ENCODE measurements around the gene TECPR1. TPM values are rescaled to one million over a fixed set of nuclear protein-coding genes. Genes with fewer than 3 reads are reported as not detected.

The TECPR1 gene
- total RNA-seq, 1 experiment from 2014 or later, result 13.9 TPM

GRCh38 chr7:98227939-98228338, 24.1 kb downstream of the TECPR1 start:
- Mint-ChIP-seq H3K27ac (peak overlapping the region in 2 of 3 experiments; percentile 76 to 81; a peak in 4 of 7 replicates), H3K4me3 (no peak overlapping the region), H3K4me1 (peaks cover 2 to 6% of the 10 kb centered on the region in 2 experiments; a peak in 2 of 4 replicates), H3K9me3 (no peaks in the 10 kb centered on the region; a peak in 1 of 5 replicates), H3K36me3 (ENCODE audit: insufficient read depth in 1 of 3, low read depth in 3 of 3) (peaks cover 0 to 6% (median 0%) of the 10 kb centered on the region in 3 experiments; a peak in 2 of 7 replicates), H3K27me3 (ENCODE audit: low read depth) (no peaks in the 10 kb centered on the region)
- no peaks in the 10 kb centered on the region for H3K79me1 ChIP-seq (ENCODE audit: insufficient read depth, low read depth, low read length, poor library complexity, severe bottlenecking)
- no peak overlapping the region for H2BK120ac ChIP-seq (ENCODE audit: low read depth, low read length, poor library complexity, severe bottlenecking)
- no peak overlapping the region for H3K56ac ChIP-seq (ENCODE audit: insufficient read length, low read depth, low read length)
- H3K4ac ChIP-seq (ENCODE audit: low read depth, low read length), result no peak overlapping the region
- no peak overlapping the region for H3K4me2 ChIP-seq (ENCODE audit: insufficient read depth, insufficient read length, low read length)
- no peaks in the 10 kb centered on the region for H3K27me3 ChIP-seq (ENCODE audit: insufficient read depth, low read length)
- H4K8ac ChIP-seq (replicated peaks; ENCODE audit: insufficient read length, low read depth, low read length), result no peak overlapping the region
- no peaks in the 10 kb centered on the region for H3K23me2 ChIP-seq (ENCODE audit: insufficient read length, low read depth, low read length, poor library complexity, severe bottlenecking)
- no peak overlapping the region for H3K9ac ChIP-seq (ENCODE audit: extremely low read depth, insufficient read length, low read length)
- no peak overlapping the region for H3K23ac ChIP-seq (ENCODE audit: insufficient read length, low read depth, low read length)
- H2AFZ ChIP-seq (ENCODE audit: low read length), result no peak overlapping the region
- no peak overlapping the region for H2BK5ac ChIP-seq (ENCODE audit: insufficient read length, low read length)
- H3K9me3 ChIP-seq (ENCODE audit: control insufficient read depth, low read depth, low read length), result no peaks in the 10 kb centered on the region
- no peak overlapping the region for H2AK5ac ChIP-seq (ENCODE audit: insufficient read length, low read length)
- DNase-seq, result no peak
- TF ChIP-seq CTCF (conservative IDR thresholded peaks at IDR 0.05), result no peak
- H3K18ac ChIP-seq (ENCODE audit: insufficient read length, low read depth, low read length), result peak overlapping the region; percentile 13
- no peak overlapping the region for H2BK20ac ChIP-seq (ENCODE audit: low read depth, low read length, poor library complexity, severe bottlenecking)
- H3K4me1 ChIP-seq (ENCODE audit: insufficient read depth, low read length), result no peaks in the 10 kb centered on the region
- H3K14ac ChIP-seq (ENCODE audit: insufficient read depth, low read length), result no peak overlapping the region
- H4K91ac ChIP-seq (ENCODE audit: insufficient read length, low read depth, low read length), result no peak overlapping the region
- no CpG with 5 or more reads among the region's 18 CpGs for WGBS (ENCODE audit: extremely low coverage, insufficient read length, low lambda C conversion rate)
- H4K20me1 ChIP-seq (ENCODE audit: control insufficient read depth, insufficient read depth, insufficient read length), result no peaks in the 10 kb centered on the region
- H4K5ac ChIP-seq (ENCODE audit: insufficient read length, low read depth, low read length), result no peak overlapping the region
- H2BK12ac ChIP-seq (ENCODE audit: insufficient read length, low read depth, low read length), result no peak overlapping the region
- H2BK15ac ChIP-seq (ENCODE audit: low read depth, low read length), result no peak overlapping the region
- no peaks in the 10 kb centered on the region for H3K79me2 ChIP-seq (ENCODE audit: insufficient read depth, low read length)
- H3T11ph ChIP-seq (ENCODE audit: low read length), result no peak overlapping the region
- no peak overlapping the region for H3K27ac ChIP-seq (ENCODE audit: insufficient read length, low read depth, low read length)
